ENCODE measurements around the gene EFCAB14. TPM values are rescaled to one million over a fixed set of nuclear protein-coding genes. Genes with fewer than 3 reads are reported as not detected.
"Not testable (repeated sequence)": the region's sequence is repeated elsewhere in the genome, so short reads cannot be mapped to it uniquely, and the experiment has no call there.

Gene EFCAB14
- total RNA-seq, 4 donors from 2014 or later = 68.7 to 98.8 (median 88.9) TPM

- H3K9me3 ChIP-seq = no peaks in the 10 kb centered on the region
- H3K27ac ChIP-seq = no peak overlapping the region
- H3K4me1 ChIP-seq = no peaks in the 10 kb centered on the region
- H3K27me3 ChIP-seq = no peaks in the 10 kb centered on the region
- WGBS, 2 donors = 53 to 65% methylated on average over 3 of the region's 3 CpGs
- no peak overlapping the region for H3K4me3 ChIP-seq
- DNase-seq = no peak
- intact Hi-C loops (cut with DNase I) = no loop called here
- TF ChIP-seq POLR2A (IDR thresholded peaks at IDR 0.05) (no peak), CTCF (IDR thresholded peaks at IDR 0.05) (no peak)
- H3K36me3 ChIP-seq = peaks cover 8 to 90% (median 12%) of the 10 kb centered on the region in 3 donors
Measured at GRCh38 chr1:46699666-46700065, 19.2 kb downstream of the EFCAB14 start.

- H3K27me3 ChIP-seq = no peaks in the 10 kb centered on the region
- TF ChIP-seq CTCF (IDR thresholded peaks at IDR 0.05) (no peak), POLR2A (IDR thresholded peaks at IDR 0.05) (no peak)
- H3K27ac ChIP-seq = no peak overlapping the region
- DNase-seq = no peak
- H3K4me3 ChIP-seq = no peak overlapping the region
- no peaks in the 10 kb centered on the region for H3K9me3 ChIP-seq
- 88 to 95% methylated on average over 2 of the region's 2 CpGs for WGBS, 2 donors
- H3K36me3 ChIP-seq = peaks cover 8 to 83% (median 12%) of the 10 kb centered on the region in 3 donors
- intact Hi-C loops (cut with DNase I) = no loop called here
- H3K4me1 ChIP-seq = peaks cover 0 to 5% (median 0%) of the 10 kb centered on the region in 3 donors
Measured at GRCh38 chr1:46697053-46697452, 21.9 kb downstream of the EFCAB14 start.

- H3K36me3 ChIP-seq = peaks cover 8 to 84% (median 15%) of the 10 kb centered on the region in 3 donors
Measured at GRCh38 chr1:46694676-46695075, 24.2 kb downstream of the EFCAB14 start.

GRCh38 chr1:46692811-46693770 is 25.8 kb downstream of the EFCAB14 start:
- 86% methylated on average over 3 of the region's 3 CpGs for WGBS, 2 donors
- TF ChIP-seq CTCF (IDR thresholded peaks at IDR 0.05) (no peak), POLR2A (IDR thresholded peaks at IDR 0.05) (no peak)
- no peaks in the 10 kb centered on the region for H3K9me3 ChIP-seq
- no peak overlapping the region for H3K4me3 ChIP-seq
- intact Hi-C loops (cut with DNase I) = no loop called here
- no peak overlapping the region for H3K27ac ChIP-seq
- H3K27me3 ChIP-seq = no peaks in the 10 kb centered on the region
- peaks cover 8 to 90% (median 30%) of the 10 kb centered on the region in 3 donors for H3K36me3 ChIP-seq
- no peak for DNase-seq
- H3K4me1 ChIP-seq = peaks cover 0 to 34% (median 3%) of the 10 kb centered on the region in 3 donors

More at GRCh38 chr1:46694676-46695075, 24.2 kb downstream of the EFCAB14 start:
- H3K4me1 ChIP-seq = peaks cover 0 to 18% (median 0%) of the 10 kb centered on the region in 3 donors
- WGBS, 2 donors = 92 to 100% methylated on average over 3 to 4 of the region's 4 CpGs
- H3K4me3 ChIP-seq; DNase-seq; intact Hi-C loops (cut with DNase I); H3K27me3 ChIP-seq; H3K9me3 ChIP-seq; H3K27ac ChIP-seq: not testable (repeated sequence)

- Histone ChIP-seq H3K4me3 (no peak overlapping the region), H3K27ac (no peak overlapping the region), H3K9me3 (no peaks in the 10 kb centered on the region), H3K36me3 (peaks cover 8 to 87% (median 30%) of the 10 kb centered on the region in 3 donors), H3K27me3 (no peaks in the 10 kb centered on the region), H3K4me1 (peaks cover 0 to 43% (median 10%) of the 10 kb centered on the region in 3 donors)
- 77 to 78% methylated on average over 6 of the region's 6 CpGs for WGBS, 2 donors
- no peak for DNase-seq
- intact Hi-C loops (cut with DNase I) = no loop called here
- TF ChIP-seq POLR2A (IDR thresholded peaks at IDR 0.05) = no peak
- no peak for TF ChIP-seq CTCF (IDR thresholded peaks at IDR 0.05)
Measured at GRCh38 chr1:46691997-46692790, 26.7 kb downstream of the EFCAB14 start.
